NCI-H69 (cell line): Measurements from ENCODE around the gene KLHL29.
A peak's percentile ranks its signal among the peaks of the same experiment; 100 is the strongest.

Experiments
- DNase-seq: peaks from one replicate; lab custom pipeline; 2025; lab: John Stamatoyannopoulos, UW

Gene KLHL29

GRCh38 chr2:23367760-23368159, 17.2 kb upstream of the KLHL29 start:
- no peak for DNase-seq

DNA sequence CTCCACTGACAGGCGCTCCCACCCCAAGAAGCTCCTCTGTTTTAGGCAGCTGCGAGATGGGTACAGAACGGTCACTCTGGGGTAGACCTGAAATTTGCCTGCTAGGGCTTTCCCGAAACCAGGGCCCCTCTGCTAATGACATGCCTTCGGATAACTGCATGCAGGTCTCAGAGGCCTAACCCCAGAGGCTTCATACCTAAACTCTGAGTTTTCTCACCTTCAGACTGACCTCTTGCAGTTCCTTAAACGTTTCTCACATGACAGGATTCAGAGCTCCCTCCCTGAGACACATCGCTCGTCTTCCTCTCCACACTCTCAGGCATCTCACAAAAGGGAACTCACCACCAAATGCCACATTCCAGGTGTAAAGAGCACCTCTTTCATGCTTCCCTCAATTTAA, 11.3 kb upstream of the KLHL29 start:
- DNase-seq: no peak

DNA sequence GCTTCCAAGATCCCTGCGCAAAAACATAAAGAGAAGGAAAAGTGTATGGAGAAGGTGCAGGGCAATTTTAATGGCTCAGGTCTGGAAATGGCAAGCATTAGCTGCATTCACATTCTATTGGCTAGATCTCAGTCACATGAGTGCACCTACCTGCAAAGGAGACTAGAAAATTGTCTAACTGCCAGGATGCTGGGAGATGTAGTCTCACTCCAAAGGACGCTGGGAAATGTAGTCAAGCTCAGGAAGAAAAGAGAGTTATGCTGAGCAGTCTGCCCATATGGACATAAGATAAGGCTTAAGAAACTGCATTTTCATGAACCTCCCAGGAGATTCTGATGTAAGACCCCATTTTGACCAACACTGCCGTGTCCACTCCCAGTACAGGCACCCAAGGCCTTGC, 9.5 kb upstream of the KLHL29 start:
- peak; percentile 54 for DNase-seq

DNA sequence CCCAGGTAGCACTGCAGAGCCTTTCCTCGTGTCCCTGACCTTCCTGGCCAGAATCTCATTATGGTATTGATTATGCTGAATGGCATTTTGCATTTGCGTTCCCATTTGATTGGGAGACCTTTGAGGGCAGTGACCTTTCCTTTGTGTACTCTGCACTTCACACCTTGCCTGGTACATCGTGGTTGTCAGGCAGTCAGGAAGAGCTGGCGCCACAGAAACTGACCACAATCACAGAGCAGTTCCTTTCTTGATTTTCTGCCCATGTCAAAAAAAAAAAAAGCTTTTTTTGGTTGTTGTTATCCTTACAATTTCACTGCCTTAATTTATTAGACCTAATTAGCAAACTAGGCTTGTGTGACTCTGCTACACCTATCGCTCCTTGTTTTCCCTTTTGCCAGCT, 8.9 kb upstream of the KLHL29 start:
- DNase-seq: no peak

DNA sequence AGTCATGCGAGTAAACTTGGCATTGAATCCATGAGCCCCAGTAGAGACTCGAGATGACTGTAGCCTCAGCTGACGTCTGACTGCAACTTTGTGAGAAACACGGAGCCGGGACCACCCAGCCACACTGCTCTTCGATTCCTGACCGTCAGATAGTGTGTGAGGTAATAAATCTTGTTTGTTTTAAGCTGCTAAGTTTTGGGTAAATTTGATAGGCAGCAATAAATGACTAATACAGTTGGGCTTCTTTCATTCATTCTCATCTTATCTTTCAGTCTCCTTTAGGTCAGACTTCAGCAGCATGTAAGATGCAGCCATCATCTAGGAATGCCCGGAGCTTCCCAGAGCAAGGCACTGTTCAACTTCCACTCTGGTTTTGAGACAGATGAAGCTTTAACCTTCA, 8.0 kb upstream of the KLHL29 start:
- DNase-seq: no peak

DNA sequence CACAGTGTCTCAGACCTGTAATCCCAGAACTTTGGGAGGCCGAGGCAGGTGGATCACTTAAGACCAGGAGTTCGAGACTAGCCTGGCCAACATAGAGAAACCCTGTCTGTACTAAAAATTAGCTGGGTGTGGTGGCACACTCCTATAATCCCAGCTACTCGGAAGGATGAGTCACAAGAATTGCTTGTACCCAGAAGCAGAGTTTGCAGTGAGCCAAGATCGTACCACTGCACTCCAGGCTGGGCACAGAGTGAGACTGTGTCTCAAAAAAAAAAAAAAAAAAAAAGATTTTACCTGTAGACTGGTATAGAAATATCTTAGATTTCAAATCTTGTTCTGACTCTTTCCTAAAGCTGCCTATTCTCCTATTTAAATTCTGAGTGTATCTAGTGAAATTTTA, 7.2 kb upstream of the KLHL29 start:
- DNase-seq: no peak

DNA sequence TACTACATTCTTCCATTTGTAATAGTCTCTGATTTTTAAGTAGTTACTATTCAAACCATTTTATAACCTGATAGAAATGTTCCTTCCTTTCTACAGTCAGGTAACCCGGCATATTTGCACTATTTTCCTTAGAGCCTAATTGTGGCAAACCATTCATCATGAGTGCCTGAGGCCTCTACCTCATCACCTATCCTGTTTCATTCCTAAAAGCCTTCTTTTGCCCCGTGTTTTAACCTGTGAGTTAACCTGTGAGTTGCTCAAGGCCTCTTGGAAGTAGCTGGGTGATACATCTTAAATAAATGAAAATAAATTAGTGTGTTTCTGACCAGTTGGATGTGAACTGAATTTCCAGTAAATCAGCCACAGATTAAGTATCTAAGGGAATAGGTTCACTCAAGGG, 6.5 kb upstream of the KLHL29 start:
- DNase-seq: no peak

DNA sequence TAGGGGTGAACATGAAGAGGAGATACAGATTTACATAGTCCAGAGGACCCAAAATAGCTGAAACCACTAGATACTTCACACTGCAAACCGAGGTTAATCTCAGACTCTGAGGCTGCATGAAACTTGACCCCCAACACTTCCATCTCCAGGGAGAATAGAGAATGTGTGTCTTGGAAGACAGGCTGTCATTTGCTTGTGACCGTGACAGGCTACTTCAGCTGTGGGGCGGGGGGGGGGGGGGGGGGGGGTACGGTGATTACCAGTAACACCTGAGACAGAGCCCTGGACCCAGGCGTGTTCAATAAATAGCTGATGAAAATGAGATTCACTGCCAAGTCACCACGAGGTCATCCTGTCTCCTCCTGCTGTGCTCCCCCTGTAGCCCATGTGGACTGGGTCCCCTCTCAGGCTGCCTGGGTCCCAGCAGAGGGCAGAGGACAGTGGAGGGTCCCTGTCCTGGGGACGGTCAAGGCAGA, 5.7 kb upstream of the KLHL29 start:
- DNase-seq: no peak

DNA sequence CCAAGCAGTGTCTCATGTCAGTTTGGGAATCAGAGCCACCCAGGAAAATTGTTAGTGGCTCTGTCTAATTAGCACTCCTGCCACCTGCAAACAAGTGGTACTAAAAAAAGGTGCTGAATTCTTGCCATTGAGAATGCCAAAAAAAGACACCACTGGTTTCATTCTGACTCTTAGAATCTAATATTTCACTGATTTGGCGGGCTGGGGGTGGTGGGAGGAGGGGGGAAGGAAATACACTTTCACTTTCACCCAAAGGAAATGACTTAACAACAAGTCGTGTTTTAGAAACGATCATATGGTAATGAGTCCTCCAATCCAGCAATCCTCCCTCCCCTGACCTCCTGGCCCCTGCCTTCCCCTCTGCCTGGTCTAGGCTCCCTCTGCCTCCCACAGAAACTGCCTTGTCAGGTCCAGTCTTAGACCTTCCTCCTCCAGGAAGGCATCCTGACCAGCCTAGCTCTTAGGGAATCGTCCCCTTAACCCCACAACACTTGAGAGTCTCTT, 4.4 kb upstream of the KLHL29 start:
- peak; percentile 20 for DNase-seq

DNA sequence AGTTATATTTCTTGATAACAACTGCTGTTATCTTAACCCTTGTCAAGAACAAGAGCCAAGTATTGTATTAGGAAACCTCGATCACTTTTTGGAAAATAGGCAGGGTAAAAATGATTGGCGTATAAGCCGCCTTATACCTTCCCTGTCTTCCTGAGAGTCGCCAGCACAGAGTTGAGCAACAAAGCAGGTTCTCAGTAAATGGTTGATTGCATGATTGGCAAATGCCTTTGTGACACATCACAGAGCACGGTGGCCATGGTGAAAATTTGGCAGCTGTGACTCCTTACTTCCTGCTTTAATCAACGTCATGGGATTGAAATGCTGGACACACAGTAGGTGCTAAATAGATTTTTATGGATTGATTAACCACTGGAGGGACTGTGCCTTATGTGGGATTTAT, 3.9 kb upstream of the KLHL29 start:
- DNase-seq: peak; percentile 69

DNA sequence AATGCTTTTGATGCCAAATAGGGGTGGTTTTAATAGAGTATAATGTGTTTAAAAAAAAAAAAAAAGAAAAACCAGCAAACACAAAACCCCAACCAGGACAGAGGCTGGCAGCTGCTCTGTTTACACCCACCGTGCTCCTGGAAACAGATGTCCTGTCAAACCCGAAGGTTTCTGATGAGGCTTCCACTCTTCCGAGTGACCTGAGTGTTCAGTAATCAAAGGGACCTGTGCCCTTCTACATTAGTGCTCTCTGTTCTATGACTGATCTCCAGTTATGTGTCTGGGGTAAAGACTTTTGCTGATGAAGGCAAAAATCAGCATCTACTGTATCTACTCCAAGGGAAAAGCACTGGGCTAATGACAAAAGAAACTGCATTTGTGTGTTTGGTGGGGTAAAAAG, 3.5 kb upstream of the KLHL29 start:
- peak; percentile 40 for DNase-seq

DNA sequence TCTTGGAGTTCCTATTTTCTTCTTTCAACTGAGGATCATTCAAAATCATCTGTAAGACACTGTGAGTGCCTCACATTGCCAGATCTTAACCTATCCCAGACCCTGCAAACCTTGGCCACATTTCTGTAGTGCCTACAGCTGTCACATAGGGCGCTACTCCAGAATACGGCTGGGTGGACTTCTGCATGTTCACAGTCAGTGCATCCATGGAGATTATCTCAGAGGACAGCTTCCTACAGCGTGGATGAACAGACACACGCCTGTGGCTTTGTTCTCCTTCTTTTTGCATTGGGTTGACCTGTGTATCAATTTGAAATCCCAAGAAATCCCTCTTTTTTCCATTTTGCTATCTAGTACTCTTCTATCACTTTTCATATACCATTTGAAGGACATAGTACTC, 1.9 kb upstream of the KLHL29 start:
- no peak for DNase-seq

DNA sequence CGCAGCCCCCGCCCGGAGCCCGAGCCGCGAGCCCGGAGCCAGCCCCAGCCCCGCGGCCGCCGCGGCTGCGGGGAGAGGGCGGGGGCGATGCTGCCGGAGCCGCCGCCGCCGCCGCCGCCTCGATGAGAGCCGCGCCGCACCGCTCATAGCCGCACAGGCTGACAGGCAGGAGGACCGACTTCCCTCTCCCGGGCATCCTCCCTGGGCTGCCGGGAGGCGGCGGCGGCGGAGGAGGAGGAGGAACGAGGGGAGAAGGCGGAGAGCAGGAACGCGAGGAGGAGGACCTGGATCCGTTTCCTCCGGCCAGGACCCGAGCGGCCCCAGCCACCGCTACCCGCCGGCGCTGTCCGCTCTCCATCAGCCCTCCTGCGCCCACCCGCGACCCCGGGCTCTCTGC, 370 bp downstream of the KLHL29 start:
- DNase-seq: peak; percentile 51

GRCh38 chr2:23385748-23386338, 864 bp downstream of the KLHL29 start:
- DNase-seq: peak; percentile 59

GRCh38 chr2:23386339-23387220, 1.6 kb downstream of the KLHL29 start:
- peak; percentile 65 for DNase-seq

GRCh38 chr2:23387221-23387550, 2.2 kb downstream of the KLHL29 start:
- DNase-seq: no peak

DNA sequence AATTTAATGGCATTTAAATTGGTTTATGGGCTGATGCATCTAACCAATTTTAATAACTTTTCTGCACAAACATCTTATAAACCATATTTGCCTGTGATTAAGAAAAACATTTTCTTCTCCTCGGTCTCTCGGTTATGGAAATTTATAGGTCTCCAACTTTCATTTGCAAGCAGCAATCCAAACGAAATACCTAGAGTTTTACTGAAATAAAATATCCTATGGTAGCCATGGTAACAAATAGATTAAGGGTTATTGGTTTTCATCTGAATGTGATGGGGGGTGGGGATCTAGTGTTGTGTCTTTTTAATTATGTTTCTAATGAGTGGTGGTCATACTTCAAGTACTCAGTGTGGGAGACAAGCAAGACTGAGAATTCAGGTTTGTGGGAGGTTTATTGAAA, 2.9 kb downstream of the KLHL29 start:
- DNase-seq: peak; percentile 6

DNA sequence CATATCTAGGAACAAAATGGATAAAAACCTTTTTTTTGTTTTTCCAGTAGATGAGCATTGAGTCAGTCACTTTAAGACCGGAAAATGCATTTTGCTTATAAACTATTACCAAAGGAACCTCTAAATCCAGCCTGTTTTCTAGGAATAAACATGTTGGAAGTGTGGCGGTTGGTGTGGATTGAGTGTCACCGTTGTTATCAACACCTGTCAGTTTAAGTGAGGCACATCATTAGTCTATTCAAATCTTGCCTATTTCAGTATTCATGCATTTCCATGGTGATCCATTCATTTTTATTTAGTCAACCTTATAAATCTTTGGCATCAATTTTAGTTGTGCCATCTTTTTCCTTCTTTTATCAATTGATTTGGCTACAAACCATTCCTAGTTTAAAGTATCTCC, 3.3 kb downstream of the KLHL29 start:
- no peak for DNase-seq

DNA sequence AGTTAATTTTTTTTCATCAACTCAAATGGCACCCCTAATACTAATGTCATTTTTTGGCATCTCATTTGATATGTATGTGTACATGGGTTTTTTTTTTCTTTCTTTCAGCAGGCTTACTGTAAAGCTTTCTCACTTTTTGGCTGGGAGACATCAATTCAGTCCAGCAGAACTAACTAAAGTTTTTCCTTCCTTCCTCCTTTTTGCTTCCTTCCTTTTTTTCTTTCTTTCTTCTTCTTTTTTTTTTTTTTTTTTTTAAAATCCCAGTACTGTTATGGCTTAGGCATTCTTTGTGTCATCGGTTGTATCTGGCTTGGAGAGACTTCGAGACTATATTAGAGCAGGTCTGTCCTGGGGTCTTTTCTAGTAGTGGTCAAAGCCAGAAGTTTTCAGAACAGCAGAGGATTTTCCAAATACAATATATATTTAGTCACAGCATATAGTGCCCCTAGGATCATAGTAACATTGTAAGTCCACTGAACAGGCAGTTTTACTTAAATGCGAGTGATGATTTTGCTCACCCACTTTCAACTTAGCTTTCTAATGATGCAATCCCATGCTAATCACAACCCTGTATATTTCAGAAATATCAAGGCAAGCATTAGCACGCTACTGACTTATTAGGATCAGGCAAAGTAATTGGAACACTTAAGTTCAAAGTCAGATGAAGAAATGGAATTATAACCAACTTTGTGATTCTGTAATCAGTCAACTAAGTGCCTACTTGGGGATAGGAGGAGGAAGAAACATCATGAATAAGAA, 4.0 kb downstream of the KLHL29 start:
- DNase-seq: no peak

- DNase-seq: no peak
Observed at GRCh38 chr2:23390152-23390551, 5.2 kb downstream of the KLHL29 start.

DNA sequence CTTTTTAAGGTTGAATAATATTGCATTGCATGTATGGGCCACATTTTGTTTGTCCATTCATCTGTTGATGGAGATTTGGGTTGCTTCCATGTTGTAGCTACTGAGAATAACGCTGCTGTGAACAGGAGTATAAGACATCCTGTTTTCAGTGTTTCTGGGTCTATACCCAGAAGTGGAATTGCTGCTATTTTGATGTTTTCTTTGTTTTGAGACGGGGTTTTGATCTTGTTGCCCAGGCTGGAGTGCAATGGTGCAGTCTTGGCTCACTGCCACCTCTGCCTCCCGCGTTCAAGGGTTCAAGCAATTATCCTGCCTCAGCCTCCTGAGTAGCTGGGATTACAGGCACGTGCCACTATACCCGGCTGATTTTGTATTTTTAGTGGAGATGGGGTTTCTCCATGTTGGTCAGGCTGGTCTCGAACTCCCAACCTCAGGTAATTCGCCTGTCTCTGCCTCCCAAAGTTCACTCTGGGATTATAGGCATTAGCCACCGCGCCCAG, 6.3 kb downstream of the KLHL29 start:
- peak; percentile 4 for DNase-seq

DNA sequence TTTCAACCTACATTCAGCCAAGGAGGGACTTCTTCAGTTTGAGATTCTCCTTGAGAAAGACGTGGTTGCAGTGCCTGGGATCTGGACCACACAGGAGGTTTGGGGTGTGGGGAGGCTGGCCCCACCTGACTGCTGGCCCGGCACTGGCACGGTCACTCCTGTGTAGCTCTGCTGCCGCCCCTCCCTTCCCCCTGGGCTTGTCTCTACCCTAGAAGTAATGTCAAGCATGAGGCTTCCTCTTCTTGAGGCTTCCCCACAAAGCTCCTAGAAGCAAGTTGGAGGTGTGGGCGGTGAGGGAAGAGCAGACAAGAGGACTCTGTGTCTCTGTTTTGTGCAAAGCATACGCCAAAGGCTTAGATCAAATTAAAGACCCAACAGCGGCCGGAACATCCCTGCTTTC, 8.7 kb downstream of the KLHL29 start:
- DNase-seq: no peak

DNA sequence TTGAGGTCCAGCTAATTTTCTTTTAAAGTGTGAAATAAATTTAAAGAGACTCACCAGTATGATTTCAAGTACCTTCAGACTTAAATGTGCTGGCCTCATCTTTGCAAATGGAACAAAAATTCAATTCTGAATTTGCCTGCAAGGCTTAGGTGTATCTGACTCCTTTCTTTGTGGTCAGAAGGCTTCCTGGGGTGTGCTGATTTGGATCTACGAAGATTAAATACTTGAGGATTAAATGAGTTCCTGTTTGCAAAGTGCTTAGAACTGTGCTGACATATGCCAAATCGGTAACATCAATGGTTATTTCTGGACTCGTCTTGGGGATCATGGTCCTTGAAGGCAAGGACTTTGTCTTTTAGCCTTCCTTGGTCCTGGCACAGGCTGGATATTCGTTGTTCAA, 9.7 kb downstream of the KLHL29 start:
- DNase-seq: no peak
